Loucy (cell line): ENCODE data around the gene PNMA6E.

Experiments
- H2AFZ ChIP-seq: fragments of 200-600 bp; sonication (generic); 2 replicates; pipeline ENCODE4 v1.6.0; 2016; ENCODE audit warnings: antibody characterized with exemption, mild to moderate bottlenecking, low read length, moderate library complexity
- H3F3A ChIP-seq: fragments of 200-600 bp; 2 replicates; pipeline ENCODE4 v1.6.0; 2016; ENCODE audit warnings: antibody characterized with exemption, low read depth, mild to moderate bottlenecking
- H3K27me3 ChIP-seq: fragments of 200-600 bp; sonication (generic); 2 replicates; pipeline ENCODE4 v1.6.1; 2014; ENCODE audit warnings: low read length, mild to moderate bottlenecking; ENCODE audit not compliant: insufficient read depth, poor library complexity, severe bottlenecking
- H3K36me3 ChIP-seq: fragments of 200-600 bp; sonication (generic); 2 replicates; pipeline ENCODE4 v1.6.1; 2016; ENCODE audit warnings: low read length; ENCODE audit not compliant: insufficient read depth
- H3K4me1 ChIP-seq: fragments of 200-600 bp; sonication (generic); 2 replicates; pipeline ENCODE4 v1.5.1; 2014; ENCODE audit warnings: low read length, mild to moderate bottlenecking; ENCODE audit not compliant: insufficient read depth, poor library complexity, severe bottlenecking
- H3K4me2 ChIP-seq: fragments of 200-600 bp; sonication (generic); 2 replicates; pipeline ENCODE4 v1.6.0; 2014; ENCODE audit warnings: antibody characterized with exemption, low read length, low read depth, mild to moderate bottlenecking; ENCODE audit not compliant: poor library complexity, severe bottlenecking
- H3K4me3 ChIP-seq: fragments of 200-600 bp; sonication (generic); 2 replicates; pipeline ENCODE4 v1.5.1; 2014; ENCODE audit warnings: low read length, mild to moderate bottlenecking, mixed read lengths; ENCODE audit not compliant: poor library complexity, severe bottlenecking
- H3K79me2 ChIP-seq: fragments of 200-600 bp; sonication (generic); 2 replicates; pipeline ENCODE4 v1.6.1; 2014; ENCODE audit warnings: low read length; ENCODE audit not compliant: insufficient read depth
- H3K9ac ChIP-seq: fragments of 200-600 bp; sonication (generic); 2 replicates; pipeline ENCODE4 v1.6.0; 2014; ENCODE audit warnings: mild to moderate bottlenecking, low read depth, low read length, moderate library complexity; ENCODE audit not compliant: poor library complexity, severe bottlenecking
- H3K9me2 ChIP-seq: fragments of 200-600 bp; sonication (generic); replicated peaks from 2 replicates; pipeline ENCODE4 v1.6.1; 2016; ENCODE audit warnings: low read depth, low read length, mixed read lengths
- H3K9me3 ChIP-seq: fragments of 200-600 bp; sonication (generic); 2 replicates; pipeline ENCODE4 v1.6.1; 2014; ENCODE audit warnings: mild to moderate bottlenecking, antibody characterized with exemption, low read length, low read depth; ENCODE audit not compliant: insufficient read depth
- H4K20me1 ChIP-seq: fragments of 200-600 bp; sonication (generic); 2 replicates; pipeline ENCODE4 v1.6.0; 2014; ENCODE audit warnings: antibody characterized with exemption, low read length, mild to moderate bottlenecking; ENCODE audit not compliant: insufficient read depth, poor library complexity, severe bottlenecking
- EZH2phosphoT487 ChIP-seq: fragments of 200-600 bp; IDR thresholded peaks from 2 replicates; pipeline ENCODE4 v1.6.1; 2018; ENCODE audit warnings: antibody characterized with exemption, mild to moderate bottlenecking, moderate library complexity, borderline replicate concordance
- TF ChIP-seq, protein P1 (sequence below): fragments of 200-600 bp; sonication (generic); conservative IDR thresholded peaks from 2 replicates; pipeline ENCODE4 v1.5.1; 2014; ENCODE audit warnings: mild to moderate bottlenecking, antibody characterized with exemption, low read length

The PNMA6E gene

DNA sequence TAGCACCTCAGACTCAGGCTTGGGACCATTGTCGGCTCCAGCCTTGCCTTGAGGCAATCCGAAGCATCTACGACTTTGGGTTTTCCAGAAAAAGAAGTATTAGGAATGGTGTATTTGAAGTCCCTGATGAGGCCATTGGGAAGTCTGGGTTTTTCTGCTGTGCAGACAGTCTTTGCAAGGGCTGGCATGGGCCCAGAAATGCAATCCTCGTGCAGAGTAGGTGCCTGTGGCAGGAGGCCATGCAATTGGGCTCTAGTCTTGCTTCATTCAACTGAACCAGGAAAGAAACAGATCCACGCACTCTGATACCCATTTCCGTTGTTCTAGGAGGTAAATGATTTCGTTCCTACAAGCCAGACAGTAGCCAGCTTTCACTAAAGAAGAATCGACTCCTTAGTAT lies 22.5 kb upstream of the PNMA6E start:
- Histone ChIP-seq H3K4me3 (no peak overlapping the region), H3K4me2 (no peak overlapping the region), H4K20me1 (no peaks in the 10 kb centered on the region), H3K9me2 (no peaks in the 10 kb centered on the region), H3K9me3 (no peaks in the 10 kb centered on the region), H2AFZ (no peak overlapping the region), H3K27me3 (no peaks in the 10 kb centered on the region), H3F3A (no peaks in the 10 kb centered on the region), H3K4me1 (no peaks in the 10 kb centered on the region), H3K36me3 (no peaks in the 10 kb centered on the region), H3K79me2 (no peaks in the 10 kb centered on the region), H3K9ac (no peak overlapping the region)
- no peak for TF ChIP-seq EZH2phosphoT487
- TF ChIP-seq, protein P1, sequence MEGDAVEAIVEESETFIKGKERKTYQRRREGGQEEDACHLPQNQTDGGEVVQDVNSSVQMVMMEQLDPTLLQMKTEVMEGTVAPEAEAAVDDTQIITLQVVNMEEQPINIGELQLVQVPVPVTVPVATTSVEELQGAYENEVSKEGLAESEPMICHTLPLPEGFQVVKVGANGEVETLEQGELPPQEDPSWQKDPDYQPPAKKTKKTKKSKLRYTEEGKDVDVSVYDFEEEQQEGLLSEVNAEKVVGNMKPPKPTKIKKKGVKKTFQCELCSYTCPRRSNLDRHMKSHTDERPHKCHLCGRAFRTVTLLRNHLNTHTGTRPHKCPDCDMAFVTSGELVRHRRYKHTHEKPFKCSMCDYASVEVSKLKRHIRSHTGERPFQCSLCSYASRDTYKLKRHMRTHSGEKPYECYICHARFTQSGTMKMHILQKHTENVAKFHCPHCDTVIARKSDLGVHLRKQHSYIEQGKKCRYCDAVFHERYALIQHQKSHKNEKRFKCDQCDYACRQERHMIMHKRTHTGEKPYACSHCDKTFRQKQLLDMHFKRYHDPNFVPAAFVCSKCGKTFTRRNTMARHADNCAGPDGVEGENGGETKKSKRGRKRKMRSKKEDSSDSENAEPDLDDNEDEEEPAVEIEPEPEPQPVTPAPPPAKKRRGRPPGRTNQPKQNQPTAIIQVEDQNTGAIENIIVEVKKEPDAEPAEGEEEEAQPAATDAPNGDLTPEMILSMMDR: no peak

DNA sequence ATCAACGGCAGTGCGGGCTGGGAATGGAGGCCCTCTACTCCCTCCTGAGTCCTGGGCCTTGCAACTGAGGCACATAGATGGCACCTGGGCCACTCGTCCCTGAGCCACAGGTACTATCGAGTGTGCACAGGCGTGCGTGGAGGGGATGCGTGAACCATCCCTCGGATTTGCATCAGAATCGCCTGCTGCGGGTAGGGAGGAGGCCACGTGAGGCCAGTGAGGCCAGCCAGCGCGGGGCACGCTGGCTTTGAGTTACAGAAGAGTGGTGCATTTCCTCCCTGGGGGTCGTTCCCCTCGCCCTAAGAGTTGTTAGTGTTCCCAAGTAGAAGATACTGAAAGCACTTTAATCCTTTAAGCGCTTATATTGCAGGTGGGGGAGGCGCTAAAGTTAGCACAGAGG lies 20.7 kb upstream of the PNMA6E start:
- H3K36me3 ChIP-seq: no peaks in the 10 kb centered on the region
- H3K79me2 ChIP-seq: no peaks in the 10 kb centered on the region
- TF ChIP-seq EZH2phosphoT487: no peak
- TF ChIP-seq, protein P1: no peak
- H3K9me2 ChIP-seq: no peaks in the 10 kb centered on the region
- no peaks in the 10 kb centered on the region for H4K20me1 ChIP-seq
- H3K4me3 ChIP-seq: no peak overlapping the region
- H3K4me1 ChIP-seq: no peaks in the 10 kb centered on the region
- H3K4me2 ChIP-seq: no peak overlapping the region
- no peak overlapping the region for H2AFZ ChIP-seq
- H3K9ac ChIP-seq: no peak overlapping the region
- H3K27me3 ChIP-seq: no peaks in the 10 kb centered on the region
- H3F3A ChIP-seq: no peaks in the 10 kb centered on the region
- H3K9me3 ChIP-seq: no peaks in the 10 kb centered on the region

DNA sequence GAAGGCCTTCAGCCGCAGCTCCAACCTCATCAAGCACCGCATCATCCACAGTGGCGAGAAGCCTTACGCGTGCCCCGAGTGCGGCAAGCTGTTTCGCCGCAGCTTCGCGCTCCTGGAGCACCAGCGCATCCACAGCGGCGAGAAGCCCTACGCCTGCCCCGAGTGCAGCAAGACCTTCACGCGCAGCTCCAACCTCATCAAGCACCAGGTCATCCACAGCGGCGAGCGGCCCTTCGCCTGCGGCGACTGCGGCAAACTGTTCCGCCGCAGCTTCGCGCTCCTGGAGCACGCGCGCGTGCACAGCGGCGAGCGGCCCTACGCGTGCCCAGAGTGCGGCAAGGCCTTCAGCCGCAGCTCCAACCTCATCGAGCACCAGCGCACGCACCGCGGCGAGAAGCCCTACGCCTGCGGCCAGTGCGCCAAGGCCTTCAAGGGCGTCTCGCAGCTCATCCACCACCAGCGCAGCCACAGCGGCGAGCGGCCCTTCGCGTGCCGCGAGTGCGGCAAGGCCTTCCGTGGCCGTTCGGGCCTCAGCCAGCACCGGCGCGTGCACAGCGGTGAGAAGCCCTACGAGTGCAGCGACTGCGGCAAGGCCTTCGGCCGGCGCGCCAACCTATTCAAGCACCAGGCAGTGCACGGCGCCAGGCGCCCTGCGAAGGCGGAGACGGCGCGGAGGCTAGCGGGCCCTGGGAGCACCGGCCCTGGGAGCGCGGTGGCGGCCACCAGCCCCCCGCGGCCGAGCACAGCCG lies 19.9 kb upstream of the PNMA6E start:
- TF ChIP-seq, protein P1: no peak
- TF ChIP-seq EZH2phosphoT487: no peak
- Histone ChIP-seq H3K36me3 (no peaks in the 10 kb centered on the region), H3K9ac (no peak overlapping the region), H2AFZ (no peak overlapping the region), H3K4me3 (no peak overlapping the region), H3K4me1 (no peaks in the 10 kb centered on the region), H3F3A (no peaks in the 10 kb centered on the region), H3K27me3 (no peaks in the 10 kb centered on the region), H3K9me2 (no peaks in the 10 kb centered on the region), H4K20me1 (no peaks in the 10 kb centered on the region), H3K4me2 (no peak overlapping the region), H3K79me2 (no peaks in the 10 kb centered on the region), H3K9me3 (no peaks in the 10 kb centered on the region)
